GM12878 (cell line): Measurements from ENCODE around the gene RCBTB2. TPM values are rescaled to one million over a fixed set of nuclear protein-coding genes. Genes with fewer than 3 reads are reported as not detected.

ENCODE experiments used
- ATAC-seq: fragments of 200-7000 bp; cut with Tn5 transposase; 3 replicates; pipeline ENCODE4 v1.9.1; 2020; ENCODE audit warnings: mild to moderate bottlenecking, moderate library complexity
- BruUV-seq: library from RNA; stranded (reverse); fragments of 400-500 nt; replicated peaks from 2 replicates; lab custom pipeline; 2021; lab: Mats Ljungman, UMichigan
- CTCF ChIA-PET: fragments of 300-600 bp; sonication (Branson Sonifier 250); formaldehyde crosslinking; extraction: SDS; loops from one replicate; lab custom pipeline; 2021; ENCODE audit warnings: inconsistent platforms; lab: Yijun Ruan, JAX
- POLR2A ChIA-PET: fragments of 350-600 bp; formaldehyde crosslinking; extraction: SDS; loops from one replicate; lab custom pipeline; 2021; ENCODE audit warnings: inconsistent platforms; lab: Charles Lee
- RAD21 ChIA-PET: fragments of 300-600 bp; sonication (Branson Sonifier 250); formaldehyde crosslinking; loops from one replicate; lab custom pipeline; 2023; ENCODE audit warnings: antibody characterized with exemption; ENCODE audit not compliant: unreplicated experiment; lab: Charles Lee
- SMC1A ChIA-PET: fragments of 300-600 bp; sonication (Branson Sonifier 250); formaldehyde crosslinking; loops from one replicate; lab custom pipeline; 2023; ENCODE audit not compliant: unreplicated experiment, uncharacterized antibody; lab: Charles Lee
- DNase-seq: peaks from one replicate; pipeline ENCODE4 v3.0.0-alpha.2; 2011; ENCODE audit warnings: low read depth, low spot score
- FAIRE-seq: peaks from 3 replicates; lab custom pipeline; 2011; peaks lifted over from hg19 to GRCh38; lab: Jason Lieb, UNC
- H2AFZ ChIP-seq: 2 replicates; pipeline ENCODE4 v1.6.0; 2011; ENCODE audit warnings: low read depth, low read length, control low read depth; ENCODE audit not compliant: control insufficient read depth
- H3K27ac ChIP-seq: 2 replicates; pipeline ENCODE4 v1.5.1; 2011; ENCODE audit warnings: control low read depth; ENCODE audit not compliant: control insufficient read depth, insufficient read depth
- H3K27me3 ChIP-seq, 2 experiments: replicated peaks in 1 of 2; 2 replicates each; pipeline versions ENCODE4 v1.6.0 to v1.6.1; 2011; ENCODE audit warnings: low read length in 1 of 2; ENCODE audit not compliant: control insufficient read depth in 2 of 2, insufficient read depth in 2 of 2
- H3K36me3 ChIP-seq, 2 experiments: 2 replicates each; pipeline ENCODE4 v1.5.1; 2011; ENCODE audit warnings: low read length in 1 of 2; ENCODE audit not compliant: control insufficient read depth in 2 of 2, insufficient read depth in 2 of 2
- H3K4me1 ChIP-seq: 2 replicates; pipeline ENCODE4 v1.6.1; 2011; ENCODE audit warnings: mild to moderate bottlenecking, low read length, moderate library complexity, mixed read lengths; ENCODE audit not compliant: control insufficient read depth, insufficient read depth
- H3K4me2 ChIP-seq: 2 replicates; pipeline ENCODE4 v1.6.0; 2011; ENCODE audit warnings: control low read depth; ENCODE audit not compliant: control insufficient read depth, insufficient read depth
- H3K4me3 ChIP-seq: fragments of 200-600 bp; sonication (generic); 2 replicates; pipeline ENCODE4 v1.5.1; 2016
- H3K79me2 ChIP-seq: 2 replicates; pipeline ENCODE4 v1.6.0; 2011; ENCODE audit warnings: low read length; ENCODE audit not compliant: control insufficient read depth, insufficient read depth
- H3K9ac ChIP-seq: 2 replicates; pipeline ENCODE4 v1.8.0; 2011; ENCODE audit warnings: low read length, control low read depth, mixed read lengths; ENCODE audit not compliant: control insufficient read depth, insufficient read depth
- H3K9me3 ChIP-seq: replicated peaks from 3 replicates; pipeline ENCODE4 v1.5.1; 2011; ENCODE audit warnings: mild to moderate bottlenecking, low read length; ENCODE audit not compliant: control insufficient read depth, insufficient read depth
- H4K20me1 ChIP-seq: 2 replicates; pipeline ENCODE4 v1.6.0; 2011; ENCODE audit not compliant: control insufficient read depth, insufficient read depth
- BACH1 ChIP-seq: fragments of 450-650 bp; IDR thresholded peaks from 2 replicates; pipeline ENCODE4 v1.6.1; 2017; ENCODE audit warnings: mild to moderate bottlenecking, borderline replicate concordance
- BCL3 ChIP-seq: IDR thresholded peaks from 2 replicates; pipeline ENCODE4 v1.6.1; 2011; ENCODE audit warnings: borderline replicate concordance, low read depth, mild to moderate bottlenecking, moderate library complexity, low read length; ENCODE audit not compliant: insufficient read depth, poor library complexity, severe bottlenecking
- CREB1 ChIP-seq: IDR thresholded peaks from 2 replicates; pipeline ENCODE4 v1.6.1; 2012; ENCODE audit warnings: low read depth, mild to moderate bottlenecking, inconsistent platforms
- EP300 ChIP-seq, 2 experiments: fragments of 150-350 bp in 1 of 2; IDR thresholded peaks; 2 replicates each; pipeline ENCODE4 v1.6.1; 2011 to 2012; ENCODE audit warnings: low read depth in 2 of 2, low read length in 2 of 2, borderline replicate concordance in 1 of 2, improper control_type of control experiment in 1 of 2, inconsistent platforms in 1 of 2; ENCODE audit not compliant: control insufficient read depth in 1 of 2
- FOXM1 ChIP-seq: IDR thresholded peaks from 2 replicates; pipeline ENCODE4 v1.6.1; 2012; ENCODE audit warnings: low read depth, mild to moderate bottlenecking, inconsistent platforms, low read length, moderate library complexity
- IRF3 ChIP-seq: fragments of 450-650 bp; IDR thresholded peaks from 2 replicates; pipeline ENCODE4 v1.6.1; 2014; ENCODE audit warnings: mild to moderate bottlenecking
- NFYA ChIP-seq: IDR thresholded peaks from 2 replicates; pipeline ENCODE4 v1.6.1; 2011; ENCODE audit warnings: low read depth, mild to moderate bottlenecking, low read length, improper control_type of control experiment, borderline replicate concordance
- NFYB ChIP-seq: IDR thresholded peaks from 2 replicates; pipeline ENCODE4 v1.6.1; 2011; ENCODE audit warnings: low read depth, mild to moderate bottlenecking, low read length, improper control_type of control experiment, moderate library complexity; ENCODE audit not compliant: insufficient read depth
- PAX8 ChIP-seq: fragments of 450-650 bp; IDR thresholded peaks from 2 replicates; pipeline ENCODE4 v1.6.1; 2017; ENCODE audit warnings: mild to moderate bottlenecking, moderate library complexity
- RCOR1 ChIP-seq: conservative IDR thresholded peaks from 2 replicates; pipeline ENCODE4 v1.6.1; 2012; ENCODE audit warnings: low read depth, low read length, improper control_type of control experiment
- SIX5 ChIP-seq: IDR thresholded peaks from 2 replicates; pipeline ENCODE4 v1.6.1; 2011; ENCODE audit warnings: mild to moderate bottlenecking, low read depth, low read length, moderate library complexity; ENCODE audit not compliant: severe bottlenecking
- TBL1XR1 ChIP-seq: IDR thresholded peaks from 2 replicates; pipeline ENCODE4 v1.6.1; 2012; ENCODE audit warnings: low read depth, low read length, improper control_type of control experiment
- TCF3 ChIP-seq: IDR thresholded peaks from 2 replicates; pipeline ENCODE4 v1.6.1; 2012; ENCODE audit warnings: low read depth, mild to moderate bottlenecking, low read length, borderline replicate concordance; ENCODE audit not compliant: insufficient read depth
- TCF7 ChIP-seq: IDR thresholded peaks from 2 replicates; pipeline ENCODE4 v1.6.1; 2014; ENCODE audit warnings: antibody characterized with exemption, borderline replicate concordance
- ZZZ3 ChIP-seq: IDR thresholded peaks from 2 replicates; pipeline ENCODE4 v1.6.1; 2011; ENCODE audit warnings: low read depth; ENCODE audit not compliant: control insufficient read depth, insufficient read length
- WGBS: methylation state at CpG from one replicate; pipeline ENCODE4 v1.1.6; 2016; ENCODE audit warnings: low lambda C conversion rate; ENCODE audit not compliant: insufficient replicate concordance, insufficient coverage; ENCODE audit errors: missing lambda C conversion rate; 5-methylcytosine and 5-hydroxymethylcytosine counted together
- in situ Hi-C: fragments of 300-500 bp; cut with MboI; formaldehyde crosslinking; loops from 9 replicates; pipeline ENCODE4 v1.14.3; 2018; ENCODE audit warnings: mixed read lengths
- intact Hi-C: fragments of 100-400 bp; cut with micrococcal nuclease; formaldehyde crosslinking; loops from one replicate; pipeline ENCODE4 v1.14.2; 2022; ENCODE audit not compliant: unreplicated experiment
- polyA plus RNA-seq, 11 experiments: library from polyadenylated mRNA; depleted of rRNA in 4 of 11; unstranded in 6 of 11; stranded (reverse) in 5 of 11; fragments of >200 nt; fragmentation: Nextera tagmentation in 4 of 11; fragmentation: Illumina TruSeq in 1 of 11; extraction: Ambion mirVana in 4 of 11; extraction: Trizol in 1 of 11; gene quantifications; 1 replicate in 1 of 11; 2 replicates in 10 of 11; pipeline versions ENCODE4 v1.2.1 to v1.2.3, GENCODE V29; 2011 to 2016; ENCODE audit warnings: inconsistent platforms in 2 of 11, missing spikeins in 2 of 11, low read depth in 1 of 11
- total RNA-seq, 4 experiments: library from RNA; depleted of rRNA in 3 of 4; stranded (reverse); fragments of >200 nt in 3 of 4; fragmentation: Illumina TruSeq in 1 of 4; extraction: Trizol in 1 of 4; gene quantifications; 2 replicates each; pipeline versions ENCODE4 v1.2.1 to v1.2.3, GENCODE V29; 2013 to 2021
- TF ChIP-seq, protein P1 (sequence below): fragments of 450-650 bp; IDR thresholded peaks from 2 replicates; pipeline ENCODE4 v1.6.1; 2017; ENCODE audit warnings: antibody characterized with exemption, mild to moderate bottlenecking, moderate library complexity
- TF ChIP-seq, protein P2 (sequence below): IDR thresholded peaks from 2 replicates; pipeline ENCODE4 v1.6.1; 2012; ENCODE audit warnings: low read depth, low read length, improper control_type of control experiment

Gene RCBTB2
- total and polyA plus RNA-seq, 10 of the 15 experiments (the other 5 are each of a cell fraction or from before 2014, with no cell fraction given), result 5.0 to 16.0 (median 8.5) TPM

DNA sequence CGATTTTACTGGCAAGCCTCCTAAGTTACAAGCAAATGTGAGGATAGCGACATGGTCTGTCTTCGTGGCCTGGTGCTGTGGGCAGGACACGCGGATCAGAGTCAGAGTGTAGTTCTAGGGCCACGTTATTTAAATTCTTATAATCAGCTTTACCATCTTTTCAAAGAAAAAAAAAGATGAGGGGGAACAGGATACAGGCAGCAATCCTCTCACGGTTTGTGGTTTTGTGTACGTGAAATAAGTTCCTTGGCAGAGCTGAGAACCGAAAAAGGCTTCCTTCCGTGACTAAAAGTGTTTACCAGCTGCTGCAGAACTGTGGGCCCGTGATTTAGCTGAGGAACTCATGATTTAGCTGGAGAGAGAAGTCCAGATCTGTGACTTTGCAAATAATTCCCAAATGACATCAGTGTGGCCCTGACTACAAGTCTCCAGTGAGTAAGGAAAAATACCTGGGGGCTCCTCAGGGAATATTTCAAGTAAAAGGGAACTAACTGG, 27.2 kb downstream of the RCBTB2 start:
- H3K27ac ChIP-seq, result peak overlapping the region; percentile 85
- no peaks in the 10 kb centered on the region for H4K20me1 ChIP-seq
- peak; percentile 92 for FAIRE-seq
- BruUV-seq, result no TSS peak
- ChIA-PET POLR2A (interaction anchor here (1.0 kb wide), 1 partner anchor 27 kb away, joined by 3 read pairs; no protein-coding TSS in a partner anchor), SMC1A (interaction anchor here (0.6 to 3.8 kb wide), 11 partner anchors 11 to 172 kb away, joined by 3 to 26 read pairs (median 6); no protein-coding TSS in a partner anchor), RAD21 (interaction anchor here (0.8 to 1.4 kb wide), 3 partner anchors 26 to 75 kb away, joined by 3 to 4 read pairs (median 3); no protein-coding TSS in a partner anchor), CTCF (interaction anchor here (1.1 to 1.2 kb wide), 3 partner anchors 8 to 56 kb away, joined by 3 to 4 read pairs (median 3); no protein-coding TSS in a partner anchor)
- peak overlapping the region; percentile 36 for H3K4me3 ChIP-seq
- intact Hi-C loops (loop anchor here (1.0 to 2.0 kb wide), 2 partner anchors 25 to 74 kb away; no protein-coding TSS in a partner anchor), in situ Hi-C loops (no loop called here)
- ATAC-seq, result peak; percentile 91
- peak overlapping the region; percentile 55; the same call in 1 of the 2 replicates for H3K9ac ChIP-seq
- no peaks in the 10 kb centered on the region for H3K27me3 ChIP-seq
- H3K9me3 ChIP-seq, result no peaks in the 10 kb centered on the region; the same call in none of the 3 replicates
- peaks cover 61% of the 10 kb centered on the region for H3K4me1 ChIP-seq
- H2AFZ ChIP-seq, result peak overlapping the region; percentile 2; the same call in 1 of the 2 replicates
- no peaks in the 10 kb centered on the region; the same call in 1 of the 2 replicates for H3K79me2 ChIP-seq
- under 1% methylated on average over 11 of the region's 11 CpGs for WGBS
- peaks cover 0 to 7% of the 10 kb centered on the region in 2 experiments; a peak in 1 of 4 replicates for H3K36me3 ChIP-seq
- peak overlapping the region; percentile 72 for H3K4me2 ChIP-seq
- peak; percentile 93 for DNase-seq
- TF ChIP-seq TCF7 (no peak), RCOR1 (peak; percentile 73; the same call in 1 of the 2 replicates), FOXM1 (peak; percentile 80), TBL1XR1 (peak; percentile 61; the same call in 1 of the 2 replicates), PAX8 (no peak), EP300 (IDR thresholded peaks at IDR 0.05; ENCODE audit: borderline replicate concordance in 1 of 2, control insufficient read depth in 1 of 2, low read depth in 2 of 2, low read length in 2 of 2) (peak; percentile 75 to 90; a peak in 2 of 4 replicates), IRF3 (no peak), NFYB (no peak), SIX5 (no peak), CREB1 (no peak), ZZZ3 (no peak), BCL3 (no peak), TCF3 (peak; percentile 96), NFYA (no peak), BACH1 (no peak)
- TF ChIP-seq, protein P1, sequence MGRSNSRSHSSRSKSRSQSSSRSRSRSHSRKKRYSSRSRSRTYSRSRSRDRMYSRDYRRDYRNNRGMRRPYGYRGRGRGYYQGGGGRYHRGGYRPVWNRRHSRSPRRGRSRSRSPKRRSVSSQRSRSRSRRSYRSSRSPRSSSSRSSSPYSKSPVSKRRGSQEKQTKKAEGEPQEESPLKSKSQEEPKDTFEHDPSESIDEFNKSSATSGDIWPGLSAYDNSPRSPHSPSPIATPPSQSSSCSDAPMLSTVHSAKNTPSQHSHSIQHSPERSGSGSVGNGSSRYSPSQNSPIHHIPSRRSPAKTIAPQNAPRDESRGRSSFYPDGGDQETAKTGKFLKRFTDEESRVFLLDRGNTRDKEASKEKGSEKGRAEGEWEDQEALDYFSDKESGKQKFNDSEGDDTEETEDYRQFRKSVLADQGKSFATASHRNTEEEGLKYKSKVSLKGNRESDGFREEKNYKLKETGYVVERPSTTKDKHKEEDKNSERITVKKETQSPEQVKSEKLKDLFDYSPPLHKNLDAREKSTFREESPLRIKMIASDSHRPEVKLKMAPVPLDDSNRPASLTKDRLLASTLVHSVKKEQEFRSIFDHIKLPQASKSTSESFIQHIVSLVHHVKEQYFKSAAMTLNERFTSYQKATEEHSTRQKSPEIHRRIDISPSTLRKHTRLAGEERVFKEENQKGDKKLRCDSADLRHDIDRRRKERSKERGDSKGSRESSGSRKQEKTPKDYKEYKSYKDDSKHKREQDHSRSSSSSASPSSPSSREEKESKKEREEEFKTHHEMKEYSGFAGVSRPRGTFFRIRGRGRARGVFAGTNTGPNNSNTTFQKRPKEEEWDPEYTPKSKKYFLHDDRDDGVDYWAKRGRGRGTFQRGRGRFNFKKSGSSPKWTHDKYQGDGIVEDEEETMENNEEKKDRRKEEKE, result no peak
- TF ChIP-seq, protein P2, sequence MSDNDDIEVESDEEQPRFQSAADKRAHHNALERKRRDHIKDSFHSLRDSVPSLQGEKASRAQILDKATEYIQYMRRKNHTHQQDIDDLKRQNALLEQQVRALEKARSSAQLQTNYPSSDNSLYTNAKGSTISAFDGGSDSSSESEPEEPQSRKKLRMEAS, result 0 out of 2 replicates have a peak, but pooled peaks have one; percentile 41
